SK-N-SH (cell line): Measurements from ENCODE around the gene ASZ1. TPM values are rescaled to one million over a fixed set of nuclear protein-coding genes. Genes with fewer than 3 reads are reported as not detected.

Experiments
- CTCF ChIA-PET: fragments of 300-600, 350-600 bp; formaldehyde crosslinking; extraction: SDS; loops from one replicate; lab custom pipeline; 2021; lab: Yijun Ruan, JAX
- POLR2A ChIA-PET: fragments of 350-600 bp; sonication (Branson Sonifier 250); formaldehyde crosslinking; extraction: SDS; loops from one replicate; lab custom pipeline; 2020; ENCODE audit warnings: antibody characterized with exemption, inconsistent platforms; lab: Yijun Ruan, JAX
- DNase-seq: peaks from one replicate; pipeline ENCODE4 v3.0.0; 2012
- H2AFZ ChIP-seq: fragments of 200-600 bp; sonication (generic); 2 replicates; pipeline ENCODE4 v1.8.1; 2016; ENCODE audit warnings: antibody characterized with exemption, mild to moderate bottlenecking, low read depth
- H3F3A ChIP-seq: fragments of 200-600 bp; sonication (generic); replicated peaks from 2 replicates; pipeline ENCODE3; 2016; ENCODE audit warnings: antibody characterized with exemption, mild to moderate bottlenecking; ENCODE audit not compliant: insufficient read depth
- H3K27ac ChIP-seq, 2 experiments: fragments of 200-500 bp in 1 of 2; fragments of 200-600 bp in 1 of 2; sonication (Bioruptor generic) in 1 of 2; sonication (generic), shearing (Covaris generic) in 1 of 2; 2 replicates each; pipeline versions ENCODE4 v1.5.1 to v1.6.1; 2014 to 2016; ENCODE audit warnings: low read depth in 2 of 2, inconsistent platforms in 1 of 2, low read length in 1 of 2, mild to moderate bottlenecking in 1 of 2, mixed read lengths in 1 of 2
- H3K27me3 ChIP-seq: fragments of 200-600 bp; sonication (generic), shearing (Covaris generic); 2 replicates; pipeline ENCODE4 v1.6.1; 2016; ENCODE audit warnings: mixed run types; ENCODE audit not compliant: insufficient read depth
- H3K36me3 ChIP-seq, 2 experiments: fragments of 200-500 bp in 1 of 2; fragments of 200-600 bp in 1 of 2; sonication (Bioruptor generic) in 1 of 2; sonication (generic) in 1 of 2; replicated peaks in 1 of 2; 2 replicates each; pipeline versions ENCODE3 to v1.5.1; 2014 to 2016; ENCODE audit warnings: low read length in 1 of 2, mild to moderate bottlenecking in 1 of 2; ENCODE audit not compliant: insufficient read depth in 2 of 2, control insufficient read depth in 1 of 2
- H3K4me1 ChIP-seq, 2 experiments: fragments of 200-500 bp in 1 of 2; fragments of 200-600 bp in 1 of 2; sonication (Bioruptor generic) in 1 of 2; sonication (generic), shearing (Covaris generic) in 1 of 2; 2 replicates each; pipeline versions ENCODE4 v1.5.1 to v1.6.1; 2014 to 2016; ENCODE audit warnings: low read depth in 1 of 2, low read length in 1 of 2, mixed run types in 1 of 2; ENCODE audit not compliant: insufficient read depth in 2 of 2, control insufficient read depth in 1 of 2
- H3K4me2 ChIP-seq: fragments of 200-600 bp; sonication (generic), shearing (Covaris generic); 2 replicates; pipeline ENCODE4 v1.6.1; 2017; ENCODE audit warnings: mixed run types
- H3K4me3 ChIP-seq, 2 experiments: fragments of 200-500 bp in 1 of 2; fragments of 200-600 bp in 1 of 2; sonication (Bioruptor generic) in 1 of 2; sonication (generic), shearing (Covaris generic) in 1 of 2; 2 replicates each; pipeline versions ENCODE4 v1.5.1 to v1.8.1; 2014 to 2016; ENCODE audit warnings: low read depth in 2 of 2, inconsistent platforms in 1 of 2, low read length in 1 of 2, mild to moderate bottlenecking in 1 of 2, mixed read lengths in 1 of 2, moderate library complexity in 1 of 2
- H3K79me2 ChIP-seq: fragments of 200-600 bp; sonication (generic); 2 replicates; pipeline ENCODE4 v1.8.1; 2017; ENCODE audit warnings: mild to moderate bottlenecking; ENCODE audit not compliant: insufficient read depth
- H3K9ac ChIP-seq: fragments of 200-600 bp; sonication (generic); 2 replicates; pipeline ENCODE4 v1.6.1; 2017; ENCODE audit warnings: mixed run types
- H3K9me2 ChIP-seq: fragments of 200-600 bp; sonication (generic); 2 replicates; pipeline ENCODE4 v1.6.1; 2017; ENCODE audit warnings: mixed run types
- H3K9me3 ChIP-seq: fragments of 200-600 bp; sonication (generic); 2 replicates; pipeline ENCODE4 v1.6.1; 2017; ENCODE audit warnings: mixed run types, mild to moderate bottlenecking, moderate library complexity
- H4K20me1 ChIP-seq: fragments of 200-600 bp; sonication (generic); 2 replicates; pipeline ENCODE4 v1.6.1; 2017; ENCODE audit warnings: mild to moderate bottlenecking, mixed run types; ENCODE audit not compliant: insufficient read depth
- CTCF ChIP-seq: fragments of 200-600 bp; sonication (generic); IDR thresholded peaks from 2 replicates; pipeline ENCODE4 v1.6.1; 2017; ENCODE audit warnings: antibody characterized with exemption, mild to moderate bottlenecking, moderate library complexity
- EP300 ChIP-seq, 2 experiments: IDR thresholded peaks; 2 replicates each; pipeline versions ENCODE4 v1.4.0 to v1.6.1; 2012; ENCODE audit warnings: borderline replicate concordance in 1 of 2, low read depth in 1 of 2, low read length in 1 of 2
- FOXM1 ChIP-seq: IDR thresholded peaks from 2 replicates; pipeline ENCODE4 v1.4.0; 2012; ENCODE audit warnings: low read depth, mild to moderate bottlenecking
- MAX ChIP-seq: IDR thresholded peaks from 2 replicates; pipeline ENCODE4 v1.4.0; 2012; ENCODE audit warnings: low read depth
- RAD21 ChIP-seq: IDR thresholded peaks from 2 replicates; pipeline ENCODE4 v1.6.1; 2012; ENCODE audit warnings: mild to moderate bottlenecking, low read length
- RCOR1 ChIP-seq: fragments of 150-350 bp; IDR thresholded peaks from 2 replicates; pipeline ENCODE4 v1.6.1; 2017; ENCODE audit warnings: antibody characterized with exemption, low read length
- REST ChIP-seq: IDR thresholded peaks from 2 replicates; pipeline ENCODE4 v1.6.1; 2012; ENCODE audit warnings: mild to moderate bottlenecking, low read depth, low read length, moderate library complexity
- RFX5 ChIP-seq: IDR thresholded peaks from 2 replicates; pipeline ENCODE4 v1.6.1; 2012; ENCODE audit warnings: mild to moderate bottlenecking, improper control_type of control experiment, low read length
- SMC3 ChIP-seq: IDR thresholded peaks from 2 replicates; pipeline ENCODE4 v1.6.1; 2012; ENCODE audit warnings: low read depth, low read length, improper control_type of control experiment
- TAF1 ChIP-seq: IDR thresholded peaks from 2 replicates; pipeline ENCODE4 v1.6.1; 2012; ENCODE audit warnings: low read depth, mild to moderate bottlenecking, low read length, moderate library complexity, borderline replicate concordance
- USF1 ChIP-seq: IDR thresholded peaks from 2 replicates; pipeline ENCODE4 v1.4.0; 2012; ENCODE audit warnings: low read depth, borderline replicate concordance
- ZBTB33 ChIP-seq: IDR thresholded peaks from 2 replicates; pipeline ENCODE4 v1.4.0; 2012; ENCODE audit warnings: low read depth, borderline replicate concordance
- WGBS: methylation state at CpG from one replicate; pipeline ENCODE4 v1.1.6; 2017; ENCODE audit warnings: low lambda C conversion rate; 5-methylcytosine and 5-hydroxymethylcytosine counted together
- polyA plus RNA-seq, 3 experiments: library from polyadenylated mRNA; depleted of rRNA; stranded (reverse); fragments of >200 nt; gene quantifications; 2 replicates each; pipeline ENCODE4 v1.2.3, GENCODE V29; 2012

ASZ1 gene
- polyA plus RNA-seq, 1 of the 3 experiments (the other 2 are of a cell fraction) = not detected

- DNase-seq = peak; percentile 5
- peak overlapping the region; percentile 35; the same call in 1 of the 2 replicates for H3K4me2 ChIP-seq
- H3K4me1 ChIP-seq = no peaks in the 10 kb centered on the region; a peak in 1 of 4 replicates
- H3F3A ChIP-seq = peaks cover 6% of the 10 kb centered on the region
- H3K27me3 ChIP-seq = peaks cover 7% of the 10 kb centered on the region; the same call in 1 of the 2 replicates
- H3K79me2 ChIP-seq = no peaks in the 10 kb centered on the region
- H3K9me3 ChIP-seq = no peaks in the 10 kb centered on the region
- H3K36me3 ChIP-seq = no peaks in the 10 kb centered on the region
- no peak overlapping the region for H2AFZ ChIP-seq
- H3K9ac ChIP-seq = no peak overlapping the region
- POLR2A ChIA-PET = no interaction called here
- WGBS = 7% methylated on average over 6 of the region's 6 CpGs
- no peak overlapping the region for H3K4me3 ChIP-seq
- TF ChIP-seq MAX = no peak
- TF ChIP-seq EP300 (IDR thresholded peaks at IDR 0.05; ENCODE audit: borderline replicate concordance in 1 of 2, low read depth in 1 of 2, low read length in 1 of 2) = no peak
- TF ChIP-seq FOXM1 = no peak
- TF ChIP-seq ZBTB33 = no peak
- no peak for TF ChIP-seq RFX5
- no peak for TF ChIP-seq USF1
- TF ChIP-seq REST = no peak
- peak; percentile 79 for TF ChIP-seq CTCF
- TF ChIP-seq RAD21 = peak; percentile 76
- TF ChIP-seq SMC3 = peak; percentile 50
- TF ChIP-seq TAF1 = no peak
- TF ChIP-seq RCOR1 = no peak
- no peaks in the 10 kb centered on the region for H4K20me1 ChIP-seq
- H3K27ac ChIP-seq = no peak overlapping the region
- no peaks in the 10 kb centered on the region for H3K9me2 ChIP-seq
- CTCF ChIA-PET = interaction anchor here (0.7 to 3.4 kb wide), 15 partner anchors 8 to 463 kb away, joined by 3 to 21 read pairs (median 4); no protein-coding TSS in a partner anchor
Observed at GRCh38 chr7:117385363-117386109, 41.8 kb downstream of the ASZ1 start.
